ENCODE results near the gene SLC25A51. TPM values are rescaled to one million over a fixed set of nuclear protein-coding genes. Genes with fewer than 3 reads are reported as not detected.
"Not testable (repeated sequence)": the region's sequence is repeated elsewhere in the genome, so short reads cannot be mapped to it uniquely, and the experiment has no call there.

The SLC25A51 gene
- total RNA-seq, 1 donor from 2014 or later, result 24.1 TPM

GRCh38 chr9:37915911-37916470, 12.1 kb upstream of the SLC25A51 start:
- no peak for DNase-seq (ENCODE audit: low read depth)
- no peak for TF ChIP-seq CTCF (conservative IDR thresholded peaks at IDR 0.05; ENCODE audit: low read depth, low read length)
- H3K4me3 ChIP-seq (ENCODE audit: low read depth, low read length), result no peak overlapping the region

- H3K4me3 ChIP-seq (ENCODE audit: low read depth, low read length), result no peak overlapping the region
- no peak for DNase-seq (ENCODE audit: low read depth)
- TF ChIP-seq CTCF (conservative IDR thresholded peaks at IDR 0.05; ENCODE audit: low read depth, low read length), result no peak
Measured at GRCh38 chr9:37914701-37915358, 10.9 kb upstream of the SLC25A51 start.

GRCh38 chr9:37914154-37914551, 10.2 kb upstream of the SLC25A51 start:
- no peak overlapping the region for H3K4me3 ChIP-seq (ENCODE audit: low read depth, low read length)
- no peak for TF ChIP-seq CTCF (conservative IDR thresholded peaks at IDR 0.05; ENCODE audit: low read depth, low read length)
- DNase-seq (ENCODE audit: low read depth), result no peak

- H3K4me3 ChIP-seq (ENCODE audit: low read depth, low read length), result no peak overlapping the region
- DNase-seq (ENCODE audit: low read depth), result no peak
- TF ChIP-seq CTCF (conservative IDR thresholded peaks at IDR 0.05; ENCODE audit: low read depth, low read length), result peak; percentile 98
Measured at GRCh38 chr9:37913480-37914153, 9.7 kb upstream of the SLC25A51 start.

GRCh38 chr9:37911271-37911681, 7.3 kb upstream of the SLC25A51 start:
- no peak overlapping the region for H3K4me3 ChIP-seq (ENCODE audit: low read depth, low read length)
- DNase-seq (ENCODE audit: low read depth), result no peak
- TF ChIP-seq CTCF (conservative IDR thresholded peaks at IDR 0.05; ENCODE audit: low read depth, low read length), result no peak

GRCh38 chr9:37910271-37910670, 6.3 kb upstream of the SLC25A51 start:
- no peak for DNase-seq (ENCODE audit: low read depth)
- H3K4me3 ChIP-seq (ENCODE audit: low read depth, low read length), result no peak overlapping the region
- no peak for TF ChIP-seq CTCF (conservative IDR thresholded peaks at IDR 0.05; ENCODE audit: low read depth, low read length)

GRCh38 chr9:37909836-37910235, 5.9 kb upstream of the SLC25A51 start:
- not testable (repeated sequence) for H3K4me3 ChIP-seq (ENCODE audit: low read depth, low read length); DNase-seq (ENCODE audit: low read depth)
